ENCODE data around the gene C19orf85.
"Not testable (repeated sequence)": the region's sequence is repeated elsewhere in the genome, so short reads cannot be mapped to it uniquely, and the experiment has no call there.

Gene C19orf85

DNA sequence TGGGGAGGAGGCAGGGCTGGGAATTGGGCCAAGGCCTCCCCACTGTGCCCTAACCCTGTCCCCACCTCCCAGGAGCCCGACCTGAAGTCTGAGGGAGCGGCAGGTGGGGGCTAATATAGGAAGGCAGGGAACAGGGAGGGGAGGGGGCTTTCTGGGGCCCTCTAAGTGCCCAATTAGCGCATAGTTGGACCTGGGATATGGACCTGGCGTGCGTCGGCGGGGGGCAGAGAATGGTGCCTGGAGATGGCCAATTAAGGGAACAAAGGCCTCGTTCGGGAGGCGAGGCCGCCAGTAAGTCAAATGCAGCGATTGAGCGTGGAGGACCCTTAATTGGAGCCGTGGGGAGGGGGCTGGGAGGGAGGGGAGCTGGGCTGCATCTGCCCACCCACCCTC is at the start of gene C19orf85:
Gene C19orf85 (minus strand): TSS at position 90 of the 393 bp plus-strand sequence. CDS start 197 bp downstream, outside the sequence.
- no peak for ATAC-seq

DNA sequence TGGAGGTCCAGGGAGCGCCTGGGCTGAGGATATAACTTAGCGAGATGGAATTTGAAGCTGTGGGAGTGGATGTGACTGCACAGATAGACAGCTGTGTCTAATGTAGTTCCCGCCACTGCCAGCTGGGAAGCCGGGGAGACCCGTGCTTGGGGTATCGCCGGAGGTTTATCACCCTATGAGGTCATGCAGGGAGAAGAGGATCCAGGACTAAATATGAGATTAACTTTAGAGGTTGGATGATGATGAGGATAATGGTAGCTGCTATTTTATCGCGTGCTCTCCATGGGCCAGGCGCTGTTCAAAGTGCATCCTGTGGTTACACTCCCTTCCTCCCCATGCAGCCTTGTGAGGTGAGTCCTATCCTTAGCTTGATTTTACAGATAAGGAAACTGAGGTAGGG is 43.6 kb upstream of the C19orf85 start:
- no peak for ATAC-seq

GRCh38 chr19:55504981-55505380 is 40.4 kb upstream of the C19orf85 start:
- ATAC-seq, result no peak

- no peak for ATAC-seq
These were observed 39.7 kb upstream of the C19orf85 start for GRCh38 chr19:55504252-55504603.

DNA sequence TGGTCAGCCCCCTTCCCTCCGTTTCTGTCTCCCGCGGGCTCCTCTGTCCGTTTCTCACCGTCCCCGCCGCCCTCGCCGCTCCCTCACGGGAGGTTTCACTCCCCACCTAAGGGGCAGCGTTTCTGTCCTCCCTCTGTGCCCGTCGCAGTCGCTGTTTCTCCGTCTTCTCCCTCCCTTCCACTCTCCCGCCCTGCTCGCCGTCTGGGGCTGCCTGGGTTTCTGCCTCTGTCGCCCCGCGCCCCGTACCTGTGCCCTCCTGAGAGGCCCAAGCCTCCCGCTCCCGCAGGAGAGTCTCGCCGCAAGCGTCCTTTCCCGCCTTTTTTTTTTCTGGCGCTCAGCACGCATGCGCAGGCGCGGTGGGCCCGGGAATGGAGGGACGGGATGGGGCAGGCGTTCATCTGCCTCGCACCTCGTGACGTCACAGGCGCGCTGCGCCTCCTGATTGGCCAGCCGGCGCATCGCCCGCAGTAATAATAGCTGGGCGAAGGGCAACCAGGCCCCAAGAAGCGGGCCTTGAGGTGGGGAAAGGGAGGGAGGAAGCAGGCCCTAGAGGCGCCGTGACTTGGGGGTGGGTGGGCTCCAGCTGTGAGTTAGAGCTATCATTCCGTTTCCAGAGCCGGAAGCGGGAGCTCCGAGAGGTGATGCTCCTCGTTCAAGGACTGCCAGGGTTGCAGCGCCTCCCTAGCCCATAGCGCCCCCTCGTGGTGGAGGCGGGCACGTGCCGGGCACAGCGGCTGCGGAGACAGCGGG is 39.1 kb upstream of the C19orf85 start:
- peak; percentile 94 to 95 for ATAC-seq

- ATAC-seq, result no peak
These were observed 38.6 kb upstream of the C19orf85 start for GRCh38 chr19:55503157-55503501.

DNA sequence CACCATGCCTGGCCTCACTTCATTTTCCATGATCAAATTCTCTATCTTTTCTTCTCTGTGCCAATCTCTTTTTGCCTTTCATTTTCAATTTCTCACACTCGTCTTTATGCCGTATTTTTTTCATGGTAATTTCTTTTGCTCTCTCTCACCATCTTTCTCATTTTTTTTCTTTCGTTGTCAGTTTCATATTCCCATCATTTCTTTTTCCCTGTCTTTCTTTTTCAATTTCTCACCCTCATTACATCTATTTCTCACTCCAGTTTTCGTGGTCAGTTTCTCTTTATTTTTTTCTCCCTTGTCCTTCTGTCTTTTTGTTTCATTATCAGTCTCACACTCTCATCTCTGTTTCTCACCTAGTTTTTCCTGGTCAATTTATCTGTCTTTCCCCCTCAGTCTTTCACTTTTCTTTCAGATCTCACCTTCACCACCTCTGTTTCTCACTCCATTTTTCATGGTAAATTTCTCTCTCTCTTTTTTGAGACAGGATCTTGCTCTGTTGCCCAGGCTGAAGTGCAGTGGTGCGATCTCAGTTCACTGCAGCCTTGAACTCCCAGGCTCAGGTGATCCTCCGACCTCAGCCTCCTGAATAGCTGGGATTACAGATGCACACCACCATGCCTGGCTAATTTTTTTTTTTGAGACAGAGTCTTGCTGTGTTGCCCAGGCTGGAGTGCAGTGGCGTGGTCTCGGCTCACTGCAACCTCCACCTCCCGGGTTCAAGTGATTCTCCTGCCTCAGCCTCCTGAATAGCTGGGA is 37.8 kb upstream of the C19orf85 start:
- no peak for ATAC-seq

DNA sequence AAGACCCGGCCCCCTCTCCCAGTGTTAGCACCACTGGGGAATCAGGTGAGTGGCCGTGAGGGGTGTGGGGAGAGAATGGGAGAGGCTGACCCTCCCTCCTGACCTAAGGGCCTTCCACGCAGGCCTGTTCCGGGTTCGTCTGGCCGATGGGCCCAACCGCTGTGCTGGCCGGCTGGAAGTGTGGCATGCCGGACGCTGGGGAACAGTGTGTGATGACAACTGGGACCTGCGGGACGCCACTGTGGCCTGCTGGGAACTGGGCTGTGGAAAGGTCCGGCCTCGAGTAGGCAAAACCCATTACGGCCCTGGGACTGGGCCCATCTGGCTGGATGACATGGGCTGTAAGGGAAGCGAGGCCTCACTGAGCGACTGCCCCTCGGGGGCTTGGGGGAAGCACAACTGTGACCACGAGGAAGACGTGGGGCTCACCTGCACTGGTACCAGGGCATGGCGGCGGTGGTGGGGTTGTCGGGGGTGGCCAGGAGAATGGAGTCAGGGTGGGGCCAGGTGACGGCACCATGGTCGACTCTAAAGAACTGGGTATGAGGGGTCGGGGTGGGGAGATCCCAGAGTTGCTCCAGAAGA is 35.9 kb upstream of the C19orf85 start:
- ATAC-seq, result no peak

- no peak for ATAC-seq
These were observed 33.8 kb upstream of the C19orf85 start for GRCh38 chr19:55498246-55498840.

DNA sequence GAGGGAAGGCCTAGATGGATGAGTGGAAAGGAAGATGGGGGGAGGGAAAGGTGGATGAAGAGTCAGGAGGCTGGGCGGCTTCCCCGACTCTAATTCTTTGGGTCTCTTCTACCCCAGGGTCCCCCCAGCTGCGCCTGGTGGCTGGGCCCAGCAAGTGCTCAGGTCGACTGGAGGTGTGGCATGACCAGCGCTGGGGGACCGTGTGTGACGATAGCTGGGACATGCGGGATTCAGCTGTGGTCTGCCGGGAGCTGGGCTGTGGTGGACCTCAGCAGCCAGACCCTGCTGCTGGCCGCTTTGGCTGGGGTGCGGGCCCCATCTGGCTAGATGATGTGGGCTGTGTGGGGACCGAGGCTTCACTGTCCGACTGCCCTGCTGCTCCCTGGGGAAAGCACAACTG is 33.2 kb upstream of the C19orf85 start:
- no peak for ATAC-seq

GRCh38 chr19:55496820-55497219 is 32.3 kb upstream of the C19orf85 start:
- ATAC-seq, result not testable (repeated sequence)

DNA sequence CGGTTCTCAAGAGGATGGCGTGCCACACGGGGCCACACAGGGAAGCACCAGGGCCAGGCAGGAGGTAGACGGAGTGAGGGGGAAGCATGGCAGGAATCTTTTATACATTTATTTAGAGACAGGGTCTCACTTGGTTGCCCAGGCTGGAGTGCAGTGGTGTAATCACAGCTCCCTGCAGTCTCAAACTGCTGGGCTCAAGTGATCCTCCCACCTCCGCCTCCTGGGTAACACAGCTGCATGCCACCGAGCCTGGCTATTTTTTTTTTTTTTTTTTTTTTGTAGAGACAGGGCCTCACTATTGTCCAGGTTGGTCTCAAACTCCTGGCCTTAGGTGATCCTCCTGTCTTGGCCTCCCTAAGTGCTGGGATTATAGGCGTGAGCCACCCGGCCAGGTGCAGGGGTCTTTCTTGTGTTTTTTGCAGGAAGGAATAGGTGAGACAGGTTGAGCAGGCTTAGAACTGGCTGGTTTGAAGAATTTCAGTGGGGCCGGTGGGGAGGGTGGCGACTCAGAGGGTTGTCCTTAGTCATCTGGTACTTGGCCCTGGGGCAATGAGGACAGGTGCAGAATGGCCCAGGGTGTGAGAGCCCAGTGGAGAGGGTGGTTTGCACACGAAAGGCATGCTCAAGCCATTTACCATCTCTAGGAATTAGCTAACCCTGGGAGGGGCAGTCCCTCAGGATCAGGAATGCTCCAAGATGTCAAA is 31.2 kb upstream of the C19orf85 start:
- no peak for ATAC-seq

DNA sequence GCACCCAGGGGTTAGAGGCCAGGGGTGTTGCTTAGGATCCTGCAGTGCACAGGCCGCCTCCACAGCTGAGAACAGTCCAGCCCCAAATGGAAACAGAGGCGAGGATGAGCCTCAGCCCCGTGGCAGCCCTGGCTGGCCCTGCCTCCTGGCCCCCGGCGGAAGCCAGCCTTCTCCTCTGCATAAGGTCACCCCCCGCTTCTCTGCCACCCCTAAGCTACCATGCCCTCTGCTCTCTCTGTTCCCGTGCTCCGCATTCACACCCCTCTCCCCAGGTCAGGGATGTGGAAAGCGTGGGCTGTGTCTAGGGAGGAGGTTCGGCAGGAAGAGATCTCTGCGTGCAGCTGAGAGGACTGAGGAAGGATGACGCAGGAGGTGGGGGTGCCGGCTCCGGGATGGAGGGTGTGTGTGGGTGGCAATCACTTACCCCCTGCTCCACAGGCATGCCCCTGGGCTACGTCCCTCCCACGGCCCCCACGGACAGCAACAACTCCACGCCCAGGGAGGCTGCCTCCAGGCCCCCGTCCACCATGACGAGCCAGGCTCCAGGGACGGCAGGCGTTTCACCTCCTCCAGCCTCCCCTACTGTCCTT is 29.7 kb upstream of the C19orf85 start:
- ATAC-seq, result peak; percentile 26 to 27

GRCh38 chr19:55493645-55494171 is 29.2 kb upstream of the C19orf85 start:
- ATAC-seq, result no peak

DNA sequence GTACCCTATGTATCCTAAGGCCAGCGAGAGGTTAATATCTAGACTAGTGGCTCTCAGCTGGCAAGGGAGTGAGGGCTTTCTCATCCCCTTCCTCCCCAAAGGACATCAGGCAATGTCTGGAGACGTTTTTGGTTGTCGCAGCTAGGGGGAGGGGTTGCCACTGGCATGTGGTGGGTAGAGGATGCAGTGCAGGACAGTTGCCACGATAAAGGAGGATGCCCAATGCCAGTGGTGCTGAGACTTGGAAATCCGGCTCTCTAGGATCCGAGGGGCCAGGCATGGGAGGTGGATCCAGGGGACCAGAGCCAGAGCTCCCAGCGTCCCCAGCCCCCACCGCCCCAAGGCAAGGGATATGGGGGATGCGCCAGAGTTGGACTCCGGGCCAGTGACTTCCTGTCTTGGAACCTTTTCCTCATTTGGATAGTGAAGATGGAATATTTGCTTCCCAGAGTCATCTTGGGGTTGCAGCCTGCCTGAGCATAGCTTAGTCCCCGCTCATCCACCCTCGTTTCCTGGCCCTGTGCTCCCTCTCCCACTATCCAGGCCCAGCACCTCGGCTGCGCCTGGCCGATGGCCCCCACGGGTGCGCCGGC is 28.6 kb upstream of the C19orf85 start:
- ATAC-seq, result no peak

DNA sequence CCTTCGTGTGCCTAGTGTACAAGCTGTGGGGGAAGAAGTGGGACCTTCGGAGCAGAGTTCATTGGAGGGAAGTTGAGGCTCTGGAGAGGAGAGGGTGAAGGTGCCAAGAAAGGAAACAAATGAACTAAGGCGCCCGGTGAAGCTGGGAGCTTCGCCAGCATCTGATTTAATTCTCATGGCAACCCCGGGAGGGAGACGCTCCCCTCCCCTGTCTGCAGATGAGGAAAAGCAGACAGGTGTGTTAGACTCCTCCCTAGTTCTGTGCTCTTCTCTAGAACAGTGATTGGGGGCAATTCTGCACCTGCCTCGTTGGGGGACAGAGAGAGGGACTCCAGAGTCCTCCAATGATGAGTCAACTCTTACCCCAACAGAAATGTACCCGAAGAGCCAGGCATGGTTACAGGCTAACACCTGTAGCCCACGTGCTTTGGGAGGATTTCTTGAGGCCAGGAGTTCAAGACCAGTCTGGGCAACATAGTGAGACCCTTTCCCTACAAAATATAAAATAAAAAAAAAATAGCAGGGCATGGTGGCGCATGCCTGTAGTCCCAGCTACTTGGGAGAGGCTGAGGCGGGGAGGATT is 27.9 kb upstream of the C19orf85 start:
- ATAC-seq, result no peak

DNA sequence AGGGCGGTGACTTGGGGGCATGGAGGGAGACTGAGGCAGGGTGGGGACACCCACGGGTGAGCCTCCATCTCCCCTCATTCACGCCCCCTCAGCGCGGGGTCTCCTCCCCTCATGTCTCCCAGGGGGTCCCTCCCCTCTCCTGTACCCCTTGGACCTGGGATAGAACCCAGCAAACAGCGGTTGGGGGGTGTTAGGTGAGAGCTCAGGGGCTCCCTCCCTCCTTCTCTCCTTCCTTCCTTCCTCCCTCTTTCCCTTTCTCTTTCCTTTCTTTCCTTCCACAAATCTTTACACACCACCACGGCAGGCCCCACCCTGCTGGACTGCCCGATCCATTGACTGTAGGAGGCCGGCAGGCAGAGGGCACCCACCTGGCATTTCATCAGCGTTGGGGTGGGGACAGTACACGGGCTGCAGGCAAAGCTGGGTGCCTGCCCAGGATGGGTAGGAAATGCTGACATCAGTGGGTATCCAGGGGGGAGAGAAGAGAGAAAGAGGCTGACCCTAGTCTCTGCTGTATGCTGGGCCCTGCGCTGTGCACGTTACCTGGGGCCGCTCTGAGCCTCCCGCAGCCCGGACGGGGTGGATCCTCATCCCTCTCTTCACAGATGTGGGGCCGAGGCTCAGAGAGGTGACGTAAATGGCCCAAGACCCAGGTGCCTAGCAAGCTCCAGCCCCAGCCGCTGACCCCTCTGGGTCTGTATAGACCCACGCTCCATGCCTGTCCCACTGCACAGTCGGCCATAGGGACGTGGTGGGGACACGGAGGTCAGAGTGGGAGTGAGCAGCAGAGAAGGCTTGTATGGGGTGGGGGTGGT is 27.2 kb upstream of the C19orf85 start:
- no peak for ATAC-seq

GRCh38 chr19:55490478-55491432 is 26.2 kb upstream of the C19orf85 start:
- no peak for ATAC-seq

GRCh38 chr19:55489711-55490477 is 25.3 kb upstream of the C19orf85 start:
- no peak for ATAC-seq

Data from activated CD4-positive, CD25-positive, alpha-beta regulatory T cell treated with anti-CD3 and anti-CD28 coated beads, Interleukin-2, amount 50 U/mL, for 24 hours (primary cell).